Mesenchymal stem cell (in vitro differentiated cells and primary cell): ENCODE data around the gene PAPSS1.
"Not testable (repeated sequence)": the region's sequence is repeated elsewhere in the genome, so short reads cannot be mapped to it uniquely, and the experiment has no call there.

Experiments used
- DNase-seq: peaks from one replicate; pipeline ENCODE4 v3.0.0-alpha.2; 2013
- H2AFZ ChIP-seq: one replicate; pipeline ENCODE4 v1.6.1; 2013; ENCODE audit warnings: low read depth, mild to moderate bottlenecking, control low read depth, inconsistent platforms, low read length, moderate library complexity
- H2AK5ac ChIP-seq: 2 replicates; pipeline ENCODE4 v1.6.1; 2013; ENCODE audit warnings: low read length, moderate library complexity, mild to moderate bottlenecking, inconsistent platforms; ENCODE audit not compliant: severe bottlenecking
- H2BK120ac ChIP-seq: one replicate; pipeline ENCODE4 v1.6.1; 2013; ENCODE audit warnings: low read depth, mild to moderate bottlenecking, inconsistent platforms, low read length, moderate library complexity
- H2BK12ac ChIP-seq, 2 experiments: one replicate each; pipeline ENCODE4 v1.6.1; 2013; ENCODE audit warnings: inconsistent platforms in 2 of 2, low read length in 2 of 2, mild to moderate bottlenecking in 2 of 2, moderate library complexity in 2 of 2, control low read depth in 1 of 2
- H2BK15ac ChIP-seq: one replicate; pipeline ENCODE4 v1.6.1; 2013; ENCODE audit warnings: mild to moderate bottlenecking, low read depth, inconsistent platforms; ENCODE audit not compliant: poor library complexity, severe bottlenecking
- H2BK5ac ChIP-seq: 2 replicates; pipeline ENCODE4 v1.6.1; 2013; ENCODE audit warnings: low read depth, mild to moderate bottlenecking, low read length, control low read depth, inconsistent platforms; ENCODE audit not compliant: poor library complexity, severe bottlenecking
- H3K14ac ChIP-seq, 2 experiments: one replicate each; pipeline ENCODE4 v1.6.1; 2013; ENCODE audit warnings: inconsistent platforms in 2 of 2, low read length in 2 of 2, control low read depth in 1 of 2, mild to moderate bottlenecking in 1 of 2, moderate library complexity in 1 of 2
- H3K18ac ChIP-seq, 2 experiments: one replicate each; pipeline ENCODE4 v1.6.1; 2013; ENCODE audit warnings: inconsistent platforms in 2 of 2, low read length in 2 of 2, control low read depth in 1 of 2, low read depth in 1 of 2, mild to moderate bottlenecking in 1 of 2
- H3K23ac ChIP-seq, 2 experiments: one replicate each; pipeline ENCODE4 v1.6.1; 2013; ENCODE audit warnings: inconsistent platforms in 2 of 2, low read length in 2 of 2, mild to moderate bottlenecking in 2 of 2, moderate library complexity in 2 of 2, control low read depth in 1 of 2
- H3K27ac ChIP-seq: 2 replicates; pipeline ENCODE4 v1.5.1; 2013; ENCODE audit warnings: mild to moderate bottlenecking, moderate library complexity, low read length, control low read depth, inconsistent platforms; ENCODE audit not compliant: poor library complexity, severe bottlenecking
- H3K27me3 ChIP-seq, 2 experiments: 2 replicates each; pipeline versions ENCODE4 v1.6.1 to v1.7.0; 2013; ENCODE audit warnings: low read length in 2 of 2, mild to moderate bottlenecking in 2 of 2, moderate library complexity in 2 of 2, control low read depth in 1 of 2, inconsistent platforms in 1 of 2; ENCODE audit not compliant: control insufficient read depth in 1 of 2, insufficient read depth in 1 of 2
- H3K36me3 ChIP-seq, 2 experiments: 2 replicates each; pipeline versions ENCODE4 v1.6.1 to v1.7.0; 2013; ENCODE audit warnings: low read length in 2 of 2, control low read depth in 1 of 2, inconsistent platforms in 1 of 2, low read depth in 1 of 2, mild to moderate bottlenecking in 1 of 2; ENCODE audit not compliant: insufficient read depth in 2 of 2, control insufficient read depth in 1 of 2
- H3K4ac ChIP-seq, 2 experiments: one replicate each; pipeline ENCODE4 v1.6.1; 2013; ENCODE audit warnings: inconsistent platforms in 2 of 2, low read length in 2 of 2, mild to moderate bottlenecking in 2 of 2, moderate library complexity in 2 of 2, control low read depth in 1 of 2, low read depth in 1 of 2
- H3K4me1 ChIP-seq: 2 replicates; pipeline ENCODE4 v1.6.1; 2013; ENCODE audit warnings: low read depth, low read length, control low read depth; ENCODE audit not compliant: control insufficient read depth, insufficient read depth
- H3K4me2 ChIP-seq: 2 replicates; pipeline ENCODE4 v1.6.1; 2013; ENCODE audit warnings: low read length, mild to moderate bottlenecking, inconsistent platforms; ENCODE audit not compliant: poor library complexity, severe bottlenecking
- H3K4me3 ChIP-seq, 2 experiments: 2 replicates each; pipeline versions ENCODE4 v1.5.1 to v1.7.0; 2013; ENCODE audit warnings: low read length in 2 of 2, mild to moderate bottlenecking in 2 of 2, control low read depth in 1 of 2, low read depth in 1 of 2; ENCODE audit not compliant: insufficient read depth in 1 of 2
- H3K79me1 ChIP-seq: replicated peaks from 2 replicates; pipeline ENCODE4 v1.6.1; 2013; ENCODE audit warnings: mild to moderate bottlenecking, control low read depth, low read length, inconsistent platforms; ENCODE audit not compliant: poor library complexity, severe bottlenecking
- H3K9ac ChIP-seq: 2 replicates; pipeline ENCODE4 v1.7.0; 2013; ENCODE audit warnings: mild to moderate bottlenecking, low read length, moderate library complexity
- H3K9me3 ChIP-seq: 2 replicates; pipeline ENCODE4 v1.7.0; 2013; ENCODE audit warnings: mild to moderate bottlenecking, low read length; ENCODE audit not compliant: control insufficient read depth
- H4K8ac ChIP-seq: one replicate; pipeline ENCODE4 v1.6.1; 2013; ENCODE audit warnings: inconsistent platforms, mild to moderate bottlenecking, low read length, moderate library complexity
- H4K91ac ChIP-seq: one replicate; pipeline ENCODE4 v1.6.1; 2013; ENCODE audit warnings: mild to moderate bottlenecking, low read length, inconsistent platforms
- WGBS: methylation state at CpG from one replicate; pipeline ENCODE4 v1.1.7; 2013; ENCODE audit warnings: mixed read lengths; 5-methylcytosine and 5-hydroxymethylcytosine counted together

PAPSS1 gene

GRCh38 chr4:107655289-107655688 is 64.7 kb downstream of the PAPSS1 start:
- no peak overlapping the region for H3K4me3 ChIP-seq
- no peak overlapping the region for H3K9ac ChIP-seq
- H2BK15ac ChIP-seq: no peak overlapping the region
- no peak overlapping the region for H3K4me2 ChIP-seq
- H2BK12ac ChIP-seq: no peak overlapping the region
- no peaks in the 10 kb centered on the region for H3K27me3 ChIP-seq
- no peak overlapping the region for H3K14ac ChIP-seq
- H4K91ac ChIP-seq: no peak overlapping the region
- no peak overlapping the region for H4K8ac ChIP-seq
- H2BK120ac ChIP-seq: no peak overlapping the region
- no peak overlapping the region for H3K23ac ChIP-seq
- H2AFZ ChIP-seq: no peak overlapping the region
- H2BK5ac ChIP-seq: no peak overlapping the region
- H3K4ac ChIP-seq: no peak overlapping the region
- no peaks in the 10 kb centered on the region for H3K9me3 ChIP-seq
- H3K27ac ChIP-seq: no peak overlapping the region
- no peak for DNase-seq
- H3K18ac ChIP-seq: no peak overlapping the region
- no peak overlapping the region for H2AK5ac ChIP-seq
- no peaks in the 10 kb centered on the region for H3K4me1 ChIP-seq
- peaks cover 5% of the 10 kb centered on the region for H3K79me1 ChIP-seq
- H3K36me3 ChIP-seq: peaks cover 3 to 61% of the 10 kb centered on the region in 2 experiments

- no peaks in the 10 kb centered on the region for H3K4me1 ChIP-seq
Measured at GRCh38 chr4:107654694-107655093, 65.3 kb downstream of the PAPSS1 start.

GRCh38 chr4:107651408-107651807 is 68.6 kb downstream of the PAPSS1 start:
- Histone ChIP-seq H3K79me1 (peaks cover 20% of the 10 kb centered on the region), H3K36me3 (peaks cover 8 to 57% of the 10 kb centered on the region in 2 experiments)
- not testable (repeated sequence) for H3K4me1 ChIP-seq, H3K18ac ChIP-seq, H2BK5ac ChIP-seq, H2AK5ac ChIP-seq, H2BK120ac ChIP-seq, H4K8ac ChIP-seq, H3K9me3 ChIP-seq, H4K91ac ChIP-seq, H3K4me3 ChIP-seq, H3K27me3 ChIP-seq, H2BK12ac ChIP-seq, H3K4ac ChIP-seq, H3K4me2 ChIP-seq, H2BK15ac ChIP-seq, H3K9ac ChIP-seq, DNase-seq, H3K23ac ChIP-seq, H3K27ac ChIP-seq, H2AFZ ChIP-seq, H3K14ac ChIP-seq
- WGBS: 100% methylated on average over 1 of the region's 3 CpGs

More at GRCh38 chr4:107654694-107655093, 65.3 kb downstream of the PAPSS1 start:
- no peak overlapping the region for H4K91ac ChIP-seq
- peaks cover 3 to 61% of the 10 kb centered on the region in 2 experiments for H3K36me3 ChIP-seq
- H4K8ac ChIP-seq: no peak overlapping the region
- H3K18ac ChIP-seq: no peak overlapping the region
- H3K14ac ChIP-seq: no peak overlapping the region
- no peak overlapping the region for H3K27ac ChIP-seq
- H3K9me3 ChIP-seq: no peaks in the 10 kb centered on the region
- no peaks in the 10 kb centered on the region for H3K27me3 ChIP-seq
- 80% methylated on average over 9 of the region's 10 CpGs for WGBS
- no peak overlapping the region for H3K4me2 ChIP-seq
- no peak overlapping the region for H2BK15ac ChIP-seq
- H3K4me3 ChIP-seq: no peak overlapping the region
- no peak overlapping the region for H2AFZ ChIP-seq
- H3K79me1 ChIP-seq: peaks cover 5% of the 10 kb centered on the region
- H3K4ac ChIP-seq: no peak overlapping the region
- no peak overlapping the region for H3K23ac ChIP-seq
- no peak overlapping the region for H2BK12ac ChIP-seq
- H2AK5ac ChIP-seq: no peak overlapping the region
- DNase-seq: no peak
- H3K9ac ChIP-seq: no peak overlapping the region
- H2BK120ac ChIP-seq: no peak overlapping the region
- H2BK5ac ChIP-seq: no peak overlapping the region

- H4K91ac ChIP-seq: no peak overlapping the region
- H3K4me2 ChIP-seq: no peak overlapping the region
- no peak overlapping the region for H4K8ac ChIP-seq
- no peak overlapping the region for H2BK15ac ChIP-seq
- H2AK5ac ChIP-seq: no peak overlapping the region
- H3K4me1 ChIP-seq: no peaks in the 10 kb centered on the region
- no peak overlapping the region for H3K18ac ChIP-seq
- H3K79me1 ChIP-seq: peaks cover 23% of the 10 kb centered on the region
- no peak overlapping the region for H3K9ac ChIP-seq
- no peak overlapping the region for H3K27ac ChIP-seq
- no peak overlapping the region for H3K23ac ChIP-seq
- no peak overlapping the region for H2BK5ac ChIP-seq
- H3K36me3 ChIP-seq: peaks cover 8 to 56% of the 10 kb centered on the region in 2 experiments
- no peak overlapping the region for H3K14ac ChIP-seq
- DNase-seq: no peak
- no peak overlapping the region for H2BK120ac ChIP-seq
- H3K4ac ChIP-seq: no peak overlapping the region
- no peak overlapping the region for H2BK12ac ChIP-seq
- no peak overlapping the region for H2AFZ ChIP-seq
- no peak overlapping the region for H3K4me3 ChIP-seq
- H3K9me3 ChIP-seq: no peaks in the 10 kb centered on the region
- H3K27me3 ChIP-seq: no peaks in the 10 kb centered on the region
Measured at GRCh38 chr4:107650251-107650650, 69.8 kb downstream of the PAPSS1 start.
